Measurements from ENCODE around the gene ADGRA1.
A peak's percentile ranks its signal among the peaks of the same experiment; 100 is the strongest.

Gene ADGRA1

DNA sequence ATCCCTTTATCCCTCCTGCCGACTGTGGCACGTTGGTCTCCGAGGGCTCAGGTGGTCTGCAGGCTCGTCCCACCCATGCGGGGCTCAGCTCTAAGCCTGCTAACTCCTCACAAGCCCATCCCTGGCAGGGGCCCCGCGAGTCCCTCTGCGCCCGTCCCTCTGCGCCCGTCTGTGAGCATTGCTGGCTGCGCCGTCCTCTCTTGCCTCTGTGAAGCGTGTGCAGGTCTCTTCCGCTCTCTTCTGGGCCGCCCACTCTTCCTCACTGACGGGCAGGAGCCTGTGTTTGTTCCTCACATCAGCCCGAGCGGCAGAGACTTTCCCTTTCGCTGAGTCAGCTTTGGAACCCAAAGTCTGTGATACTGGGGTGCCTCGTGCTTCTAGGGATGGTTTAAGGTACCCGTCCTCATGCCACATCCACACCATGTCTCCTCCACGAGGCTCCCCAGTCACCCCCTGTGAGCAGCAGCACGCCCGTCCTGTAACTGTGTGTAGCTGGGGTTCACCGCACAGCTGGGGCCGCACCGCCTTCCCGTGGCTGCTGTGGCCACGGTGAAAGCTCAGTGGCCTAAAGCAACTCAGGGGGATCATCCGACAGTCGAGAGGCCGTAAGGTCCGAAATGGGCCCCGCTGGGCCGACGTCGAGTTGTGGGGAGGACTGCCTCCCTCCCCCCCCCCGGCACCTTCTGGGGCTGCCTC, 35.5 kb downstream of the ADGRA1 start:
- no peak for DNase-seq (ENCODE audit: low spot score)
- TF ChIP-seq CTCF (IDR thresholded peaks at IDR 0.05; ENCODE audit: poor library complexity, severe bottlenecking), result no peak
- peaks cover 3% of the 10 kb centered on the region for H3K27me3 ChIP-seq (ENCODE audit: insufficient read depth, poor library complexity, severe bottlenecking)
- H3K27ac ChIP-seq (ENCODE audit: poor library complexity, severe bottlenecking), result no peak overlapping the region
- H3K4me3 ChIP-seq (ENCODE audit: severe bottlenecking), result no peak overlapping the region
- H3K9me3 ChIP-seq (ENCODE audit: severe bottlenecking), result no peaks in the 10 kb centered on the region
- H3K36me3 ChIP-seq (ENCODE audit: low read depth), result no peaks in the 10 kb centered on the region
- no peak for ATAC-seq (ENCODE audit: low read depth)
- H3K4me1 ChIP-seq (ENCODE audit: insufficient read depth, poor library complexity, severe bottlenecking), result no peaks in the 10 kb centered on the region

- Histone ChIP-seq H3K27me3 (ENCODE audit: insufficient read depth, poor library complexity, severe bottlenecking) (peaks cover 3% of the 10 kb centered on the region), H3K9me3 (ENCODE audit: severe bottlenecking) (no peaks in the 10 kb centered on the region), H3K4me1 (ENCODE audit: insufficient read depth, poor library complexity, severe bottlenecking) (no peaks in the 10 kb centered on the region), H3K36me3 (ENCODE audit: low read depth) (no peaks in the 10 kb centered on the region), H3K4me3 (ENCODE audit: severe bottlenecking) (no peak overlapping the region), H3K27ac (ENCODE audit: poor library complexity, severe bottlenecking) (no peak overlapping the region)
- TF ChIP-seq CTCF (IDR thresholded peaks at IDR 0.05; ENCODE audit: poor library complexity, severe bottlenecking), result no peak
- DNase-seq (ENCODE audit: low spot score) (no peak), ATAC-seq (ENCODE audit: low read depth) (no peak)
Measured at GRCh38 chr10:133123746-133124356, 36.1 kb downstream of the ADGRA1 start.

DNA sequence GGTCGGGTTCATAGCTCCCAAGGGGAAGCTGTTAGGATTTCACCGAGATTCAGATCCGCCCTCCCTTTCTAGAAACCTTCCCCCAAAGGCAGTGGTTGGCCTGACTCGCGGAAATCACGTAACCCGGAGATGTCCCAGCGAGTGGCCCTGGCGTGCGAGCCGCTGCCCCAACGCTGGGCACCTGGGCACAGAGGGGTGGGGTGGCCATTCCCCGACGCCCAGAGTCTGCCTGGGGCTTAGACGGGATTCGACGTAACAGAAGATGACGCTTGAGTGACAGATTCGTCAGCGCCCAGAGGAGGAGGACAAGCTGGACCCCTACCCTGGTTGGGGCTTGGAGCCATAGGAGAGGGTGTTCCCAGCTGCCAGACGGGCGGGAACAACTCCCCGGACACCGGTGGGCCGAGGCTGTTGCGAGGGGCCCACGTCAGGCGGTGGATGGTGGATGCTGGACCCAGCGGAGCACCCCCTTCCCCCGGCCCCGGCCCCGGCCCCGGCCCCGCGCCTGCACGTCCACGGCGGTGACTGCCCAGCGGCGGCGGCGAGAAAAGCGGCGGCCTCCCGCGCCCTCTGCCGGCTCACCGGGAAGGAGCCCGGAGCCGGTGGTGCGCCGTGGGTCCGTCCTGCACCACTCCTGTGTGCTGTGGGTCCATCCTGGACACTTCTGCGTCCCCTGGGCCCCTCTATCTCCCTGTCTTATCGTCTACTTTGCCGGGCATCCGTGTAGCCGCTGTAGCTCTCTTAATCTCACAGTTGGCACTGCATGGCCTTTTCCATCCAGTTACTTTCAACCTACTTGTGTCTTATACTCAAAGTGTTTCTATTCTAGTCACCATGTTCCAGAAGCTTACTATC, 36.9 kb downstream of the ADGRA1 start:
- DNase-seq (ENCODE audit: low spot score) (peak; percentile 51), ATAC-seq (ENCODE audit: low read depth) (peak; percentile 74)
- Histone ChIP-seq H3K27me3 (ENCODE audit: insufficient read depth, poor library complexity, severe bottlenecking) (peaks cover 3% of the 10 kb centered on the region), H3K36me3 (ENCODE audit: low read depth) (no peaks in the 10 kb centered on the region), H3K9me3 (ENCODE audit: severe bottlenecking) (no peaks in the 10 kb centered on the region), H3K4me1 (ENCODE audit: insufficient read depth, poor library complexity, severe bottlenecking) (no peaks in the 10 kb centered on the region), H3K4me3 (ENCODE audit: severe bottlenecking) (no peak overlapping the region), H3K27ac (ENCODE audit: poor library complexity, severe bottlenecking) (no peak overlapping the region)
- peak; percentile 49 for TF ChIP-seq CTCF (IDR thresholded peaks at IDR 0.05; ENCODE audit: poor library complexity, severe bottlenecking)

DNA sequence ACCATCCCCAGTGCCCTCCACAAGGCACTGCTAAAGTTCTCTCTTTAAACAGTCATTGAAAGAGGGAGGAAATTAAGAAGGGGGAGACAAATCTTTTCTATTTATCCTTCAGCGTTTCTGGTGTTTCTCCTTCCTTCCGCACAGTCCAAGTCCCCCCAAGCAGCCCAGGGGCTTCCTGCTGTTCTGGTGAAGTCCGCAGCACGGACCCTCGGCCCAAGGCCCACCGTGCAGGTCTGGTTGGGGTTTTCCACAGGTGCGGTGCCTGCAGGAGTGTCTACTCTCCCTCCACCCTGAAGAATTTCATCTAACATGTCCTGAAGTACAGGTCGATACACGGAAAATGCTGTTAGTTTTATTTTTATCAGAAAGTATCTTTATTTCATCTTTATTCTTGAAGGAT, 38.2 kb downstream of the ADGRA1 start:
- Histone ChIP-seq H3K4me3 (ENCODE audit: severe bottlenecking) (no peak overlapping the region), H3K36me3 (ENCODE audit: low read depth) (no peaks in the 10 kb centered on the region), H3K4me1 (ENCODE audit: insufficient read depth, poor library complexity, severe bottlenecking) (no peaks in the 10 kb centered on the region), H3K27ac (ENCODE audit: poor library complexity, severe bottlenecking) (no peak overlapping the region), H3K27me3 (ENCODE audit: insufficient read depth, poor library complexity, severe bottlenecking) (peaks cover 3% of the 10 kb centered on the region), H3K9me3 (ENCODE audit: severe bottlenecking) (no peaks in the 10 kb centered on the region)
- DNase-seq (ENCODE audit: low spot score) (peak; percentile 15), ATAC-seq (ENCODE audit: low read depth) (no peak)
- TF ChIP-seq CTCF (IDR thresholded peaks at IDR 0.05; ENCODE audit: poor library complexity, severe bottlenecking), result no peak
